HFF-Myc (cell line): ENCODE results near the gene ATP8B3.

Source experiments
- DNase-seq: peaks from one replicate; pipeline ENCODE4 v3.0.0-alpha.2; 2011; ENCODE audit warnings: low read depth; ENCODE audit errors: extremely low read depth
- H3K4me3 ChIP-seq: replicated peaks from 2 replicates; pipeline ENCODE4 v1.5.1; 2011; ENCODE audit warnings: low read depth, mild to moderate bottlenecking, control low read depth, low read length
- CTCF ChIP-seq: IDR thresholded peaks from 2 replicates; pipeline ENCODE4 v1.5.1; 2012; ENCODE audit warnings: mild to moderate bottlenecking, low read depth, low read length, control low read depth; ENCODE audit errors: missing control alignments

ATP8B3 gene

GRCh38 chr19:1786668-1787067 lies 25.4 kb downstream of the ATP8B3 start:
- H3K4me3 ChIP-seq: no peak overlapping the region
- DNase-seq: no peak
- TF ChIP-seq CTCF: no peak

- H3K4me3 ChIP-seq: no peak overlapping the region
- DNase-seq: no peak
- TF ChIP-seq CTCF: no peak
Measured at GRCh38 chr19:1785310-1785709, 26.8 kb downstream of the ATP8B3 start.

GRCh38 chr19:1783874-1784273 lies 28.2 kb downstream of the ATP8B3 start:
- no peak for TF ChIP-seq CTCF
- DNase-seq: no peak
- H3K4me3 ChIP-seq: no peak overlapping the region

GRCh38 chr19:1783354-1783753 lies 28.7 kb downstream of the ATP8B3 start:
- DNase-seq: no peak
- H3K4me3 ChIP-seq: no peak overlapping the region
- TF ChIP-seq CTCF: no peak

GRCh38 chr19:1782521-1782920 lies 29.6 kb downstream of the ATP8B3 start:
- no peak for TF ChIP-seq CTCF
- DNase-seq: no peak
- no peak overlapping the region for H3K4me3 ChIP-seq

GRCh38 chr19:1780272-1780958 lies 31.7 kb downstream of the ATP8B3 start:
- no peak for TF ChIP-seq CTCF
- no peak for DNase-seq

GRCh38 chr19:1779574-1779973 lies 32.5 kb downstream of the ATP8B3 start:
- H3K4me3 ChIP-seq: no peak overlapping the region
- DNase-seq: no peak
- TF ChIP-seq CTCF: no peak

More at GRCh38 chr19:1780272-1780958, 31.7 kb downstream of the ATP8B3 start:
- no peak overlapping the region for H3K4me3 ChIP-seq
